OCI-LY1 (cell line): ENCODE measurements around the gene OXER1.

Experiments used
- H2AFZ ChIP-seq: fragments of 200-600 bp; sonication (generic), shearing (Covaris generic); 2 replicates; pipeline ENCODE4 v1.6.0; 2014; ENCODE audit warnings: antibody characterized with exemption, mild to moderate bottlenecking, low read length
- H3F3A ChIP-seq: fragments of 200-600 bp; sonication (generic), shearing (Covaris generic); 2 replicates; pipeline ENCODE4 v1.6.0; 2014; ENCODE audit warnings: mild to moderate bottlenecking, antibody characterized with exemption, low read length, moderate library complexity; ENCODE audit not compliant: insufficient read depth
- H3K27ac ChIP-seq: fragments of 200-600 bp; sonication (generic); 2 replicates; pipeline ENCODE4 v1.5.1; 2014; ENCODE audit warnings: low read length, mixed run types, mild to moderate bottlenecking, low read depth; ENCODE audit not compliant: poor library complexity, severe bottlenecking
- H3K27me3 ChIP-seq: fragments of 200-600 bp; sonication (generic); 2 replicates; pipeline ENCODE4 v1.6.0; 2014; ENCODE audit warnings: antibody characterized with exemption, mild to moderate bottlenecking, low read length, moderate library complexity; ENCODE audit not compliant: insufficient read depth
- H3K36me3 ChIP-seq: fragments of 200-600 bp; sonication (generic); 2 replicates; pipeline ENCODE4 v1.6.1; 2014; ENCODE audit warnings: mild to moderate bottlenecking, antibody characterized with exemption, low read length, moderate library complexity, mixed read lengths; ENCODE audit not compliant: insufficient read depth
- H3K4me1 ChIP-seq: fragments of 200-600 bp; sonication (generic); 2 replicates; pipeline ENCODE4 v1.5.1; 2014; ENCODE audit warnings: mild to moderate bottlenecking, low read length, moderate library complexity; ENCODE audit not compliant: insufficient read depth, severe bottlenecking
- H3K4me2 ChIP-seq: fragments of 200-600 bp; sonication (generic), shearing (Covaris generic); 2 replicates; pipeline ENCODE4 v1.6.1; 2014; ENCODE audit warnings: low read length
- H3K4me3 ChIP-seq: fragments of 200-600 bp; sonication (generic); 2 replicates; pipeline ENCODE4 v1.5.1; 2014; ENCODE audit warnings: low read length, low read depth, mild to moderate bottlenecking, mixed read lengths; ENCODE audit not compliant: poor library complexity, severe bottlenecking
- H3K79me2 ChIP-seq: fragments of 200-600 bp; shearing (Covaris generic); 2 replicates; pipeline ENCODE4 v1.6.1; 2016; ENCODE audit warnings: mixed run types, low read length, mixed read lengths; ENCODE audit not compliant: insufficient read depth
- H3K9ac ChIP-seq: fragments of 200-600 bp; sonication (generic), shearing (Covaris generic); 2 replicates; pipeline ENCODE4 v1.6.1; 2014; ENCODE audit warnings: mild to moderate bottlenecking, low read length, mixed read lengths
- H3K9me2 ChIP-seq: fragments of 200-600 bp; sonication (generic), shearing (Covaris generic); 2 replicates; pipeline ENCODE4 v1.6.1; 2014; ENCODE audit warnings: low read depth, mild to moderate bottlenecking, low read length, mixed read lengths
- H3K9me3 ChIP-seq: fragments of 200-600 bp; shearing (Covaris generic); 2 replicates; pipeline ENCODE4 v1.6.1; 2014; ENCODE audit warnings: low read length, mixed read lengths
- H4K20me1 ChIP-seq: fragments of 200-600 bp; sonication (generic), shearing (Covaris generic); 2 replicates; pipeline ENCODE4 v1.6.0; 2016; ENCODE audit warnings: mild to moderate bottlenecking, low read length; ENCODE audit not compliant: insufficient read depth
- EZH2 ChIP-seq: fragments of 200-600 bp; sonication (generic), shearing (Covaris generic); IDR thresholded peaks from 2 replicates; pipeline ENCODE4 v1.8.0; 2017; ENCODE audit warnings: borderline replicate concordance, mixed run types, mild to moderate bottlenecking, antibody characterized with exemption, low read length, moderate library complexity, mixed read lengths
- TF ChIP-seq, protein P1 (sequence below): fragments of 200-600 bp; sonication (generic), shearing (Covaris generic); IDR thresholded peaks from 2 replicates; pipeline ENCODE4 v1.5.1; 2017; ENCODE audit warnings: mild to moderate bottlenecking, antibody characterized with exemption, low read length, moderate library complexity, mixed read lengths

OXER1 gene

DNA sequence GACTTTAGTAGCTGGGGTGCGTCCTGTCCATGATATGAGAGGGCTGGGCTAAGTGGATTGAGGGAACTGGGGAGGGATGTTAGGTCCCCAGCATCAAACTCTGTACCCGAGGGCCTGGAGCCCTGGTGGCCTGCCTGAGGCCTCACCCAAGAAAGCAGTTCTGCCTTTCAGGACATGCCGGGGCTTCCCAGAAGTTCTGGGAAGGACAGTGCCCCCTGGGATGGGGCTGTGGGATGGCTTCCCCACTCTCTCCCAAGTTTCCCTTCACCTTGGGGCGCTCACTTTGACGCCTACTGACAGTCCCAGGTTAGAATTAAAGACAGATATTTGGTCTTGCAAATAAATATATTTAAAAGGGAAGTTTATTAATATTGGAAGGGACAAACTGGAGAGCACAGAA is 1.8 kb downstream of the OXER1 start:
- Histone ChIP-seq H3K4me2 (no peak overlapping the region), H3K9me3 (no peaks in the 10 kb centered on the region), H3K27ac (no peak overlapping the region), H3K9ac (no peak overlapping the region), H3K4me1 (peaks cover 14% of the 10 kb centered on the region), H3K9me2 (no peaks in the 10 kb centered on the region), H3K27me3 (no peaks in the 10 kb centered on the region), H3K79me2 (no peaks in the 10 kb centered on the region), H3K36me3 (peaks cover 10% of the 10 kb centered on the region; the same call in 1 of the 2 replicates), H3F3A (no peaks in the 10 kb centered on the region), H4K20me1 (no peaks in the 10 kb centered on the region), H3K4me3 (no peak overlapping the region), H2AFZ (no peak overlapping the region)
- TF ChIP-seq EZH2: no peak
- TF ChIP-seq, protein P1, sequence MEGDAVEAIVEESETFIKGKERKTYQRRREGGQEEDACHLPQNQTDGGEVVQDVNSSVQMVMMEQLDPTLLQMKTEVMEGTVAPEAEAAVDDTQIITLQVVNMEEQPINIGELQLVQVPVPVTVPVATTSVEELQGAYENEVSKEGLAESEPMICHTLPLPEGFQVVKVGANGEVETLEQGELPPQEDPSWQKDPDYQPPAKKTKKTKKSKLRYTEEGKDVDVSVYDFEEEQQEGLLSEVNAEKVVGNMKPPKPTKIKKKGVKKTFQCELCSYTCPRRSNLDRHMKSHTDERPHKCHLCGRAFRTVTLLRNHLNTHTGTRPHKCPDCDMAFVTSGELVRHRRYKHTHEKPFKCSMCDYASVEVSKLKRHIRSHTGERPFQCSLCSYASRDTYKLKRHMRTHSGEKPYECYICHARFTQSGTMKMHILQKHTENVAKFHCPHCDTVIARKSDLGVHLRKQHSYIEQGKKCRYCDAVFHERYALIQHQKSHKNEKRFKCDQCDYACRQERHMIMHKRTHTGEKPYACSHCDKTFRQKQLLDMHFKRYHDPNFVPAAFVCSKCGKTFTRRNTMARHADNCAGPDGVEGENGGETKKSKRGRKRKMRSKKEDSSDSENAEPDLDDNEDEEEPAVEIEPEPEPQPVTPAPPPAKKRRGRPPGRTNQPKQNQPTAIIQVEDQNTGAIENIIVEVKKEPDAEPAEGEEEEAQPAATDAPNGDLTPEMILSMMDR: no peak

DNA sequence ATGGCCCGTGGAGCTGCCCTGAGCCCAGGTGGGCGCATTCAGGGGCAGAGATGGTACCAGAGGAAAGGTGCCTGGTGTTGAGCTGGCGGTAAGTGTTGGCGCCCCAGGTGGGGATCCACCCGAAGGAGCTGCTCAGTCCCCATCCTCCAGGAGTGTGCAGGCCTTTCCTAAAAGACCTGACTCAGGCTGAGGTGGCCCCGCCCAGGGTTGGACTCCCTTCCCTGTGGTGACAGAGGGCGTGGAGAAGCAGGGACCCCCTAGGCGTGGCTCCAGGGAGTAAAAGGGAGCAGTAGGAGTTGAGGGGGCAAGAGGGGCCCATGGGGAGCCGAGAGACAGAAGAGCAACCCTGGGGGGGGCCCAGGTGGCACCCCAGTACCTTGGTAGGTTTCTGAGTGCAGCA is 2.4 kb downstream of the OXER1 start:
- Histone ChIP-seq H3K27me3 (no peaks in the 10 kb centered on the region), H3K27ac (no peak overlapping the region), H3K9ac (no peak overlapping the region), H2AFZ (no peak overlapping the region), H3K4me1 (peaks cover 16% of the 10 kb centered on the region), H3F3A (no peaks in the 10 kb centered on the region), H3K79me2 (no peaks in the 10 kb centered on the region), H4K20me1 (no peaks in the 10 kb centered on the region), H3K4me2 (no peak overlapping the region), H3K9me2 (no peaks in the 10 kb centered on the region), H3K9me3 (no peaks in the 10 kb centered on the region), H3K36me3 (peaks cover 10% of the 10 kb centered on the region; the same call in 1 of the 2 replicates), H3K4me3 (no peak overlapping the region)
- TF ChIP-seq EZH2: no peak
- TF ChIP-seq, protein P1: no peak

DNA sequence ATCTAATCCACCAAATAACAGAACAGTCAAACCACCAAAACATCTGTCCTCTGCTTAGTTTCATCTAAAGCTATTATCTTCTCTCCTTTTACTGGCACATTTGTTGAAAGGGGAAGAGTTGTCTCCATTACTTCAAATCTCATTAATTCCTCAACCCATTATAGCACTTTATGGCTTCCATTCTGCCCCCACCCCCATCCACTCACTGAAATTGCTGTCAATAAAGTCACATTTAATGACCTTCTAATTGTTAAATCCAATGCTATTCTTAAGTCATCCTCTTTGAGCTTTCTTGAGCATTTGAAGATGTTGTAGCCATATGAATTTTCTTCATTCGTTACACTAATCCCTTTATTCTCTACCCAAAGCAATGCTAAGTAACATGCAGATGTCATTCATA is 5.2 kb downstream of the OXER1 start:
- Histone ChIP-seq H3K27me3 (no peaks in the 10 kb centered on the region), H4K20me1 (no peaks in the 10 kb centered on the region), H3K9me2 (no peaks in the 10 kb centered on the region), H3K9me3 (no peaks in the 10 kb centered on the region), H3K27ac (no peak overlapping the region), H3K4me3 (no peak overlapping the region), H2AFZ (no peak overlapping the region), H3K9ac (no peak overlapping the region), H3K36me3 (peaks cover 10% of the 10 kb centered on the region; the same call in 1 of the 2 replicates), H3K79me2 (no peaks in the 10 kb centered on the region), H3K4me1 (peaks cover 35% of the 10 kb centered on the region), H3K4me2 (no peak overlapping the region), H3F3A (no peaks in the 10 kb centered on the region)
- no peak for TF ChIP-seq EZH2
- TF ChIP-seq, protein P1: no peak
